Measurements from ENCODE around the gene HSF4.

Gene HSF4

DNA sequence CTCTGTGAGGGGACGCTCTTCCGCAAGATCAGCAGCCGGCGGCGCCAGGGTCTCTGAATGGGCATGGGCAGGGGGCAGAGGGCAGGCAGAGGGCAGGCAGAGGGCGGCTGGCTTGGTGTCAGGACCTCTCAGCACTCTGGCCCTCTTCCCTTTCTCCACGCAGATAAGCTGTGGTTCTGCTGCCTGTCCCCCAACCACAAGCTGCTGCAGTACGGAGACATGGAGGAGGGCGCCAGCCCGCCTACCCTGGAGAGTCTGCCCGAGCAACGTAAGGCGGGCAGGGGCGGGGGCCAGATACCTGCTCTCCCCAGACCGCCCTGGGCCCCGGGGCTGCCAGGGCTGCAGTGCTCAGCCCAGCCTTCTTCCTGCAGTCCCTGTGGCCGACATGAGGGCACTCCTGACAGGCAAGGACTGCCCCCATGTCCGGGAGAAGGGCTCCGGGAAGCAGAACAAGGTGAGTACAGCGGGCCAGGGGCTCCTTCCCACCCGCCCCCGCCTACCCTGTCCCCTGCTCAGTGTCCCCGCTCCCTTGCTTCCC lies 38.5 kb downstream of the HSF4 start:
- Mint-ChIP-seq H3K27ac (no peak overlapping the region), H3K4me1 (no peaks in the 10 kb centered on the region), H3K4me3 (no peak overlapping the region), H3K27me3 (ENCODE audit: low read depth) (peaks cover 4% of the 10 kb centered on the region), H3K36me3 (ENCODE audit: low read depth) (peaks cover 6% of the 10 kb centered on the region), H3K9me3 (no peaks in the 10 kb centered on the region)
- TF ChIP-seq, protein P1, sequence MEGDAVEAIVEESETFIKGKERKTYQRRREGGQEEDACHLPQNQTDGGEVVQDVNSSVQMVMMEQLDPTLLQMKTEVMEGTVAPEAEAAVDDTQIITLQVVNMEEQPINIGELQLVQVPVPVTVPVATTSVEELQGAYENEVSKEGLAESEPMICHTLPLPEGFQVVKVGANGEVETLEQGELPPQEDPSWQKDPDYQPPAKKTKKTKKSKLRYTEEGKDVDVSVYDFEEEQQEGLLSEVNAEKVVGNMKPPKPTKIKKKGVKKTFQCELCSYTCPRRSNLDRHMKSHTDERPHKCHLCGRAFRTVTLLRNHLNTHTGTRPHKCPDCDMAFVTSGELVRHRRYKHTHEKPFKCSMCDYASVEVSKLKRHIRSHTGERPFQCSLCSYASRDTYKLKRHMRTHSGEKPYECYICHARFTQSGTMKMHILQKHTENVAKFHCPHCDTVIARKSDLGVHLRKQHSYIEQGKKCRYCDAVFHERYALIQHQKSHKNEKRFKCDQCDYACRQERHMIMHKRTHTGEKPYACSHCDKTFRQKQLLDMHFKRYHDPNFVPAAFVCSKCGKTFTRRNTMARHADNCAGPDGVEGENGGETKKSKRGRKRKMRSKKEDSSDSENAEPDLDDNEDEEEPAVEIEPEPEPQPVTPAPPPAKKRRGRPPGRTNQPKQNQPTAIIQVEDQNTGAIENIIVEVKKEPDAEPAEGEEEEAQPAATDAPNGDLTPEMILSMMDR (IDR thresholded peaks at IDR 0.05; ENCODE audit: unreplicated experiment in 3 of 3), result no peak

DNA sequence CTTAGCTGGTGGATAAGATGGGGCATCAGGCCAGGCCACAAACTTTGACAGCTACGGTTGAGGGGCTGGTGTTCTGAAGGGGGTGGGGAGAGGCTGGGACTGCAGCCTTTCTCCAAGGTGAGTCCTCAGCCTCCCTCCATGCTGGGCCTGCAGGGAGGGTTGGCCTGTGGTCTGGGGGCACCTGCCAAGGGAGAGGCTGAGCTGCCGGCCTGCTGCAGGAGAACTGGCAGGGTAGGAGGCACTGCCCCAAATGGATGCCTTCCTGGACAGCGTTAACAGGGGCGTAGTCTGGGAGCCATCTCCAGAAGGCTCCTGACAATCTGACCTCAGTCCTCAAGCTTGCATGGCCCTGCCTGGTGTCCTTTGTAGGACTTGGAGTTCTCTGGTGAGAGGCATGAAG lies 39.5 kb downstream of the HSF4 start:
- Mint-ChIP-seq H3K27ac (no peak overlapping the region), H3K4me1 (no peaks in the 10 kb centered on the region), H3K4me3 (no peak overlapping the region), H3K36me3 (ENCODE audit: low read depth) (peaks cover 3% of the 10 kb centered on the region), H3K27me3 (ENCODE audit: low read depth) (no peaks in the 10 kb centered on the region), H3K9me3 (no peaks in the 10 kb centered on the region)
- TF ChIP-seq, protein P1 (IDR thresholded peaks at IDR 0.05; ENCODE audit: unreplicated experiment in 3 of 3), result no peak

DNA sequence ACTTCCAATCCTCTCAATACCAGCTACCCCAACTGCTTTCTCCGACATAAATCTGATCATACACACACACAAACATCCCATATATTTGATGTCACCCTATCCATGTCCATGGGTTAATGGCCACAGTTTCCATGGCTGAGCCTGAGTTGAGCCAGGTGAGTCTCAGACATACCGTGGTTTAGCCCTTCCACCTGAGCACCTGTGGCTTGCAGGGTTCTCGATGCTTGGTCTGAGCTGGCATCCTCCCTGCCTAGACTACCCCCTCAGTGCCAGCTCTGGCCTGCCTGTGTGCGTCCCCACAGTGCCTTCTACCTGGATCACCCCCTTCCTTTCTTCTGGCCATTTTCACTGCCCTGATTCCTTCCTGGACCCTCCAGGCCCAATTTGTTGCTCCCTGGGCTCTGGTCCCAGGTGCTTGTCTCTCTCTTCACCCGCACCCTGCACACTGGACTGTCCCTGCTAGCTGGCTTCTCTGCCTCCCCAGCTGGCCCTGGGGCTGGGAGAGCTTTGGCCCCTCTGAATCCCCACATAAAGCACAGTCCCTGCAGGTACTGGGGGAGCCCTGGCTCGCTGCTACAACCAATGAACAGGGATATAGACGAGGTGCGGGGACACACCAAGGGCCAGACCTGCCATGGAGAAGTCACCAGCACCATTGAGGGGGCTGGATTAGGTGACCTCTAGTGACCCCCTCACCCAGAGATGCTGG lies 41.7 kb downstream of the HSF4 start:
- H3K27ac Mint-ChIP-seq, result no peak overlapping the region
- H3K36me3 Mint-ChIP-seq (ENCODE audit: low read depth), result no peaks in the 10 kb centered on the region
- TF ChIP-seq, protein P1 (IDR thresholded peaks at IDR 0.05; ENCODE audit: unreplicated experiment in 3 of 3), result no peak
- no peak overlapping the region for H3K4me3 Mint-ChIP-seq
- H3K9me3 Mint-ChIP-seq, result no peaks in the 10 kb centered on the region
- no peaks in the 10 kb centered on the region for H3K27me3 Mint-ChIP-seq (ENCODE audit: low read depth)
- no peaks in the 10 kb centered on the region for H3K4me1 Mint-ChIP-seq

DNA sequence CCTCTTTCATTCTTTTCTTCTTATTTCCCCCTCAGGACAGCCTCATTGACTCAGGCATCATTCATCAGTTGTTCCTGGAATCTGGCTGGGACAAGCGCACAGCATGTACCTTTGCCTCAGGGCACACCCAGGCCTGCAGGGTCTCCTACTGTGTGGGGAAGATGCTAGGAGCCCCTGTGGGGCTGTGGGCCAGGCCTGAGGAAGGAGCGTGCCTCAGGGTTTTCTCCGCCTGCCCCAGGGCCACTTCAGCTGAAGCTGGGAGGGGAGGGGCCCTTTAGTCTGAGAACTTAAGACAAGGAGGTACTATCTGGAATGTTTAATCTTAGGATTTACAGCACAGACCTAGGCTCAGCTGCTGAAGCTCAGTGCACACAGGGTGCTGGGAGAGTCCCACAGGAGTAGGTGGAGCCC lies 42.3 kb downstream of the HSF4 start:
- Mint-ChIP-seq H3K4me3 (no peak overlapping the region), H3K27me3 (ENCODE audit: low read depth) (no peaks in the 10 kb centered on the region), H3K9me3 (no peaks in the 10 kb centered on the region), H3K27ac (no peak overlapping the region), H3K4me1 (no peaks in the 10 kb centered on the region), H3K36me3 (ENCODE audit: low read depth) (no peaks in the 10 kb centered on the region)
- TF ChIP-seq, protein P1 (IDR thresholded peaks at IDR 0.05; ENCODE audit: unreplicated experiment in 3 of 3), result no peak

DNA sequence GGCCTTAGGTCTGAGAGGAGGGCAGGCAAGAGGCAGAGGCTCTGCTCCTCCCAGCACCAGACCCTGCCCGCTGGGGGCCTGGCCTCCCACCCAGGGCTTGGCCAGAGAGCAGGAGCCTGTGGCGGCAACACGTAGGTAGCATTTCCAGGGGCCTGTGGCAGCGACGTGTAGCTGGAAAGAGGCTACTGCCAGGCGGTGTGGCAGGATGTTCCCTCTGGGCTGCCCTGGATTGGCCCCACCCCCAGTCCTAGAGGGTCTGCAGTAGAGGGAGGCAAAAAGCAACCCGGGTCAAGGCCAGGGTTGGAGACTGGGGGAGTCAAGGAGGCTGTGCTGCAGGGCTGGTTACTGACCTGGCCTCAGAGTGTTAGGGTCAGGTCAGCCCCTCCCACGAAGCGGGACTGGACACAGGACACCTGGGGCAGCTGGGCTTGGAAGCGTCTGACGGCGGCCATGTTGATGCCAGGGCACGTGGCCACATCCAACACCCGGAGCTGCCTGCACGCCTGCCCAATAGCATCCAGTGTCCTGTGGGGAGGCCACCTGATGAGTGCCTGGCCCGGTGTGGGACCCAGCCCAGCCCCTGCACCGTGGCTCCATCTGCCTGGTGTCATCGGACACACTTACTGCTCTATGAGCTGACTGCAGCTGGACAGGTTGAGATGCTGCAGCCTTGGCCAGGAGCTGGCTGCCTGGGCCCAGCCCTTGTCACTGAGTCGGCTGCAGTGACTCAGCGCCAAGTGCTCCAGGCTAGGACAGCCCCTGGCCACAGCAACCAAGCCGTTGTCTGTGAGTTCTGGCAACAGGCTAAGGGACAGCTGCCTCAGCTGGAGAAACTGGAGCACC lies 42.9 kb downstream of the HSF4 start:
- H3K36me3 Mint-ChIP-seq (ENCODE audit: low read depth), result no peaks in the 10 kb centered on the region
- TF ChIP-seq, protein P1 (IDR thresholded peaks at IDR 0.05; ENCODE audit: unreplicated experiment in 3 of 3), result no peak
- H3K4me1 Mint-ChIP-seq, result no peaks in the 10 kb centered on the region
- no peaks in the 10 kb centered on the region for H3K9me3 Mint-ChIP-seq
- no peaks in the 10 kb centered on the region for H3K27me3 Mint-ChIP-seq (ENCODE audit: low read depth)
- no peak overlapping the region for H3K27ac Mint-ChIP-seq
- H3K4me3 Mint-ChIP-seq, result no peak overlapping the region
